GM12865 (cell line): ENCODE results near the gene PEAK1.

Experiments
- DNase-seq: peaks from one replicate; pipeline ENCODE4 v3.0.0; 2010; ENCODE audit warnings: low read depth
- H3K4me3 ChIP-seq: 2 replicates; pipeline ENCODE4 v1.5.1; 2011; ENCODE audit warnings: mild to moderate bottlenecking, low read depth, low read length, control low read depth
- CTCF ChIP-seq: IDR thresholded peaks from 2 replicates; pipeline ENCODE4 v1.5.1; 2011; ENCODE audit warnings: low read length, control low read depth, low read depth, inconsistent platforms; ENCODE audit not compliant: insufficient read depth; ENCODE audit errors: missing control alignments

Gene PEAK1

GRCh38 chr15:77419836-77420609 is at the start of gene PEAK1:
TSS of gene PEAK1 (minus strand) at chr15:77420104. CDS start at chr15:77181926, 238,178 bp downstream.
- H3K4me3 ChIP-seq, result peak within 1 kb of the TSS; percentile 87
- TF ChIP-seq CTCF, result no peak
- DNase-seq, result peak; percentile 99

GRCh38 chr15:77468896-77469295 is 49.0 kb upstream of the PEAK1 start:
- DNase-seq, result no peak
- TF ChIP-seq CTCF, result no peak
- no peak overlapping the region for H3K4me3 ChIP-seq

GRCh38 chr15:77466521-77466920 is 46.6 kb upstream of the PEAK1 start:
- no peak for TF ChIP-seq CTCF
- no peak for DNase-seq
- H3K4me3 ChIP-seq, result no peak overlapping the region

GRCh38 chr15:77464129-77464865 is 44.4 kb upstream of the PEAK1 start:
- DNase-seq, result no peak
- H3K4me3 ChIP-seq, result no peak overlapping the region
- TF ChIP-seq CTCF, result no peak

- TF ChIP-seq CTCF, result no peak
- DNase-seq, result no peak
- no peak overlapping the region for H3K4me3 ChIP-seq
These were observed 41.6 kb upstream of the PEAK1 start for GRCh38 chr15:77461486-77461885.

- no peak for TF ChIP-seq CTCF
- no peak overlapping the region for H3K4me3 ChIP-seq
These were observed 39.1 kb upstream of the PEAK1 start for GRCh38 chr15:77459031-77459430.

More at GRCh38 chr15:77459031-77459430, 39.1 kb upstream of the PEAK1 start:
- DNase-seq, result no peak
